ENCODE data around the gene FIGLA. TPM values are rescaled to one million over a fixed set of nuclear protein-coding genes. Genes with fewer than 3 reads are reported as not detected.

The FIGLA gene
- total RNA-seq, 4 donors from 2014 or later = not detected

DNA sequence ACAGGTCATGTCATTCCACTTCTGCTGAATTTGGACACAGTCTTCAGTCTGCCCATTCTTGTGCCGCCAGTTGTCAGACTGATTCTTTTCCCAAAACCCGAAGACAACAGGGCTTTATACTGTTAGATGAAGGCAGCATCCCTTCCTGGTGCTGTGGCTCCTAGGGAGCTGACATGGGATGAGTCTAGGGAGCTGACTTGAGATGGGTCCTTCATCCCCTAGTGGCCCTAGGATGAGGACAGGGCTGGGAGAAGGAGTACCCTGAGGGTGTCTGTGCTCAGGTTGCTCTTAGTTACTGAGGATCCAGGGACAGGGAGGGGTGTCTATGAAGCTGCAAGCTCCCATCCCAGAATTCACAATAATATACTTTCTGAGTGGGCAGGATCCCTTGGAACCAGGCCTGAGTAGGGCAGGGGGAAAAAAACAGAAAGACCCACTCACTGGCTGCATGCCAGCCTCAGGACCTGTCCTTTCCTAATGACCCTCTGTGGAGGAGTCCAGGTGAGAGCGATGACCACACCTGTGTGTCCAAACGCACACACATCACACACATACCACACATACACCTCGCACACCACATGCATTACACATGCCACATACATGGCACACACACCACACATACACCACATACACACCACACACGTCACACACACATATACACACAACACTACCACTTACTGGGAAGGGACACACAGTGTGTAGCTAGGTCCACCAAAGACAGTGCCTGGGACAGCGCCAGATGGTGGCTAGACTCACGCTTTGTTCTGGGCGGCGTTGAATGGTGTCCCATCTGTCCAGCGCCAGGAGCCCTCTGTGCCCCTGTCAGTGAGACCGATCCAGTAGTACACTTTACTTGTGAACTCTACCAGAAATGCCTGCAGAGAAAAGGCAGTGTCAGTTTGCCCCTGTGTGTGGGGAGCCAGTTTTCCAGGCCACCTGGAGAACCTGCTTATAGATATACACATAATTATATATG lies 18.8 kb upstream of the FIGLA start:
- Histone ChIP-seq H3K27me3 (no peaks in the 10 kb centered on the region), H3K27ac (no peak overlapping the region), H3K4me3 (no peak overlapping the region), H3K4me1 (no peaks in the 10 kb centered on the region), H3K36me3 (no peaks in the 10 kb centered on the region), H3K9me3 (no peaks in the 10 kb centered on the region)
- TF ChIP-seq POLR2A (IDR thresholded peaks at IDR 0.05) (no peak), CTCF (IDR thresholded peaks at IDR 0.05) (no peak)
- DNase-seq = no peak
- intact Hi-C loops (cut with DNase I; ENCODE audit: low total_unique reads) = no loop called here

- Histone ChIP-seq H3K4me1 (no peaks in the 10 kb centered on the region), H3K36me3 (no peaks in the 10 kb centered on the region), H3K27ac (no peak overlapping the region), H3K9me3 (no peaks in the 10 kb centered on the region), H3K4me3 (no peak overlapping the region), H3K27me3 (no peaks in the 10 kb centered on the region)
- intact Hi-C loops (cut with DNase I; ENCODE audit: low total_unique reads) = no loop called here
- TF ChIP-seq CTCF (IDR thresholded peaks at IDR 0.05) = no peak
- no peak for TF ChIP-seq POLR2A (IDR thresholded peaks at IDR 0.05)
- no peak for DNase-seq
These were observed 17.3 kb upstream of the FIGLA start for GRCh38 chr2:70807828-70808118.

- Histone ChIP-seq H3K27ac (no peak overlapping the region), H3K4me3 (no peak overlapping the region), H3K27me3 (no peaks in the 10 kb centered on the region), H3K4me1 (no peaks in the 10 kb centered on the region), H3K36me3 (no peaks in the 10 kb centered on the region), H3K9me3 (no peaks in the 10 kb centered on the region)
- TF ChIP-seq POLR2A (IDR thresholded peaks at IDR 0.05) (no peak), CTCF (IDR thresholded peaks at IDR 0.05) (no peak)
- intact Hi-C loops (cut with DNase I; ENCODE audit: low total_unique reads) = no loop called here
- DNase-seq = no peak
These were observed 16.8 kb upstream of the FIGLA start for GRCh38 chr2:70807102-70807827.

- TF ChIP-seq CTCF (IDR thresholded peaks at IDR 0.05) = no peak
- TF ChIP-seq POLR2A (IDR thresholded peaks at IDR 0.05) = no peak
- H3K4me1 ChIP-seq = no peaks in the 10 kb centered on the region
- H3K27ac ChIP-seq = no peak overlapping the region
- intact Hi-C loops (cut with DNase I; ENCODE audit: low total_unique reads) = no loop called here
- H3K27me3 ChIP-seq = no peaks in the 10 kb centered on the region
- H3K4me3 ChIP-seq = no peak overlapping the region
- DNase-seq = no peak
- H3K36me3 ChIP-seq = no peaks in the 10 kb centered on the region
- no peaks in the 10 kb centered on the region for H3K9me3 ChIP-seq
These were observed 16.2 kb upstream of the FIGLA start for GRCh38 chr2:70806620-70807019.

GRCh38 chr2:70806013-70806412 lies 15.6 kb upstream of the FIGLA start:
- no peak overlapping the region for H3K4me3 ChIP-seq
- no peaks in the 10 kb centered on the region for H3K9me3 ChIP-seq
- TF ChIP-seq CTCF (IDR thresholded peaks at IDR 0.05) (no peak), POLR2A (IDR thresholded peaks at IDR 0.05) (no peak)
- no peaks in the 10 kb centered on the region for H3K27me3 ChIP-seq
- H3K27ac ChIP-seq = no peak overlapping the region
- no peak for DNase-seq
- intact Hi-C loops (cut with DNase I; ENCODE audit: low total_unique reads) = no loop called here
- H3K4me1 ChIP-seq = no peaks in the 10 kb centered on the region
- no peaks in the 10 kb centered on the region for H3K36me3 ChIP-seq
